NCI-H82 (cell line): ENCODE measurements around the gene ZNRF4.

Experiments
- DNase-seq: peaks from one replicate; lab custom pipeline; 2025; lab: John Stamatoyannopoulos, UW

ZNRF4 gene

GRCh38 chr19:5440299-5440698 lies 14.9 kb upstream of the ZNRF4 start:
- no peak for DNase-seq

GRCh38 chr19:5443723-5444122 lies 11.5 kb upstream of the ZNRF4 start:
- DNase-seq, result no peak

- no peak for DNase-seq
Measured at GRCh38 chr19:5444431-5444830, 10.8 kb upstream of the ZNRF4 start.

GRCh38 chr19:5445071-5445470 lies 10.1 kb upstream of the ZNRF4 start:
- DNase-seq, result no peak

- peak; percentile 60 for DNase-seq
Measured at GRCh38 chr19:5445561-5446055, 9.6 kb upstream of the ZNRF4 start.

GRCh38 chr19:5447700-5448311 lies 7.4 kb upstream of the ZNRF4 start:
- DNase-seq, result peak; percentile 25

- no peak for DNase-seq
Measured at GRCh38 chr19:5448374-5448773, 6.8 kb upstream of the ZNRF4 start.

- no peak for DNase-seq
Measured at GRCh38 chr19:5450482-5451126, 4.6 kb upstream of the ZNRF4 start.

GRCh38 chr19:5451494-5451893 lies 3.7 kb upstream of the ZNRF4 start:
- no peak for DNase-seq

GRCh38 chr19:5452594-5453565 lies 2.3 kb upstream of the ZNRF4 start:
- DNase-seq, result peak; percentile 71

- DNase-seq, result no peak
Measured at GRCh38 chr19:5454743-5455142, 474 bp upstream of the ZNRF4 start.

GRCh38 chr19:5456130-5456840 lies 1.1 kb downstream of the ZNRF4 start:
- no peak for DNase-seq

GRCh38 chr19:5456841-5457200 lies 1.6 kb downstream of the ZNRF4 start:
- DNase-seq, result no peak

- DNase-seq, result no peak
Measured at GRCh38 chr19:5457709-5458108, 2.5 kb downstream of the ZNRF4 start.

- no peak for DNase-seq
Measured at GRCh38 chr19:5458420-5458819, 3.2 kb downstream of the ZNRF4 start.

GRCh38 chr19:5459360-5459759 lies 4.1 kb downstream of the ZNRF4 start:
- no peak for DNase-seq

- DNase-seq, result no peak
Measured at GRCh38 chr19:5460748-5461147, 5.5 kb downstream of the ZNRF4 start.

GRCh38 chr19:5463959-5464358 lies 8.7 kb downstream of the ZNRF4 start:
- DNase-seq, result no peak

- no peak for DNase-seq
Measured at GRCh38 chr19:5466072-5466471, 10.9 kb downstream of the ZNRF4 start.

GRCh38 chr19:5466814-5467291 lies 11.6 kb downstream of the ZNRF4 start:
- DNase-seq, result peak; percentile 25

GRCh38 chr19:5470264-5470671 lies 15.1 kb downstream of the ZNRF4 start:
- DNase-seq, result no peak

- DNase-seq, result no peak
Measured at GRCh38 chr19:5472286-5472685, 17.1 kb downstream of the ZNRF4 start.
